Measurements from ENCODE around the gene TAB2.
A peak's percentile ranks its signal among the peaks of the same experiment; 100 is the strongest.

Gene TAB2

DNA sequence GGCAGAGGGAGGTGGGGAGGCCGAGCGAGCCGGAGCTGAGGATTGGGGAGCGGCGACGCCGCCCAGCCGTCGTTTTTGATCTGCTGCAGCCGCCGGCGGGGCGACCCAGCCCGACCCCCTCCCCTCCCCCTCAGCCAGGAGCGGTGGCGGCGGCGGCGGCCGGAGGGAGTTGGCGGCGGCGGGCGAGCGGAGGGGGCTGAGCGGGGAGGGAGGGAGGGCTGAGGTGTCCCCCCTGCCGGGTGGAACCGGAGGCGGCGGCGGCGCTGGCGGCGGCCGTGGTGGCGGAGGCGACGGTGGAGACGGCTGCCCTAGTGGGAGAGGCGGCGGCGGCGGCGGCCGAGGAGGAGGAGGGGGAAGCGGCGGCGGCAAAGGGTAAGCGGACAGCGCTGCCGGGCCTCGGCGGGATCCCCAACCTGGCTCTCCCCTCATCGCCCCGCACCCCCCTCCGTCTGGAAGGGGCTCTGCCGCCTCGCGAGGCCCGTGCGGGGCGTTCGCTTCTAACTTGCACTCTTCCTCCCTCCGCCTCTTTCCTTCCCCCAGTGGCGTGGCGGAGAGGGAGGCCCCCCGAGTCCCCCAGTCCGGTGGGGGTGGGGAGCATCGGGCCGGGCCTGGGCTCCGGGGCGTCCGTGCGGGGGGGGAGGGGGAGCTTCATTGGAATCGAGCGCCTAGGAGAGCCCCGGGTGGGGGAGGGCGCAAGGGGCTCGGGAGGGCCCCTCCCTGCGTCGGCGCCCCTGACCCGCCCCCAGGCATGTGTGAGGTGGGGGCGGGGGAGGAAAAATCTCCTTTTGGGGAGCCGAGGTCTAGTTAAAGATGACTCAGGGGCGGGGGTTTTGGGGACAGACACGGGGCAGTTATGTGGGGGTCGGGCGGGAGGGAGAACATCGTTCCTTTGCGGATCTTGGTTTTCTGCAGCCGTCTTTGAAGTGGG lies at the start of gene TAB2:
TAB2 (plus strand) TSS at position 69 of the 928 bp plus-strand sequence. CDS start 52,286 bp downstream, outside the sequence.
- DNase-seq: peak; percentile 72

DNA sequence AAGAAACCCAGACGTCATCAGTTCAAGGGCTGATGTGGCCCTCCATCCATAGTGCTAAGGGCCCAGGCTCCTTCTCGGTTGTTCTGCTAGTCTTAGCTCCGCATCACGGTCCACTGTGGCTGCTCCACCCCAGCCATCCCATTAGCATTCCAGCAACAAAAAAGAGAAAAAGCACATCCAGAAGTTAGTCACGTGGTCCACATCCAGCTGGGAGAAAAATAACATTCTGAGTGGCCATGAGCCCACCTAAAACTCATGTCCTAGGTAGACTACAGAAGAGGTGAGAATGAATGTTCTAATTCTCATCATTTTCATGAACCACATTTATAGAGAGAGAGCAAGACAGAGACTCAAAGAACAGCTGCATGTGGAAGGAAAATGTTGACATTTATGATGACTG lies 49.4 kb upstream of the TAB2 start:
- no peak for DNase-seq

GRCh38 chr6:149268768-149269167 lies 48.7 kb upstream of the TAB2 start:
- no peak for DNase-seq

GRCh38 chr6:149270616-149271015 lies 46.9 kb upstream of the TAB2 start:
- DNase-seq: no peak

GRCh38 chr6:149271348-149272340 lies 45.9 kb upstream of the TAB2 start:
- DNase-seq: peak; percentile 70

GRCh38 chr6:149273318-149273717 lies 44.2 kb upstream of the TAB2 start:
- DNase-seq: peak; percentile 21

GRCh38 chr6:149275621-149276020 lies 41.9 kb upstream of the TAB2 start:
- no peak for DNase-seq

DNA sequence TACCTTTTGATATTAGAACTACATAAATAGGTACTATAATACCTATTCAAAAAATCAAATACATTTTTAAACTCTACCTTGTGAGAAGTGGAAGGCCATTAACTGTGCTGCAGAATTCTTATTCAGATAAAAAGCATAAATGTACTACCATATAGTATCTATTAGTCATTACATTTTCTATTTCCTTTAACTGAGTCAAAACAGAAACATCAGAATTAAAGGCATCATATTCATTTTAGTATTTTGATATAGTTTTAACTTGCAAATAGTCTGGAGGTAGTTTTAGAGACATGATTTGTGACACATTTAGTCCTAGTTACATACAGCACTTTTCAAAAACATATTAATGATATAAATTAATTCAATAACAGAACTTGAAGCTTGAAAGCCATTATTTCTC lies 39.9 kb upstream of the TAB2 start:
- no peak for DNase-seq

DNA sequence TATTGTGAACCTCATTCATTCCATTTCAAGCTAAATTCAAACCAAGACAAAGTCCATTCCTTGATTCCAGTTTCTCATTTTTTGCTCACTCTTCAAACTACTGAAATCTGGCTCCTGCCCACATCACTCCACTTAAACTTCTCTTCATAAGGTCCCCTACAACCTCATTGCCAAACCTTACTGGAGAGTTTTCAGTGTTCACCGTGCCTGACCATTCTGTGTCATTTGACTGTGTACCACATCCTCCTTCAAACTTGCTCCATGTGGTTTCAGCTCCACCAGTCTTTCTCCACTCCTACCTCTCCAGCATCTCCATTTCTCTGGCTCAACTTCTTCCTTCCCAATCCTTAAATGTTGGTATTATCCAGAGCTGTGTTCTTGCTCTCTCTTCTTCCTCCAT lies 38.5 kb upstream of the TAB2 start:
- no peak for DNase-seq

DNA sequence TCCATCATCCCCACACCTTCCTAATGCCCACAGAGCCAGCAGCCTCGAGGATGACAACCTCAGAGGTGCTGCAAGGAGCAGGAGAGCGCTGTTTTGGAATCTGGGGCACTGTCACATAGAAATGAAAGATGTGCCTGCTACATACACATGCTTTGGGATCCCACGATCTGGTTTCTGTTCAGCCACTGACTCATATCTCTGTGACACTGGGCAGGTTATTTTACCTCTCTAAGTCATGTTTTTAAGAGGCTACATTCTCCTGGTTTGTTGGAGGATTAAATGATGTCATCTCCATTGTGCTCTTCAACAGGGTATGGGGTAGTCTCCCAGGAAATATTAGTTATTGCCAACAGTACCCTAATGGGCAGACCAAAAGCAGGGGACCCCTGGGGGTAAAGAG lies 32.6 kb upstream of the TAB2 start:
- DNase-seq: no peak

- no peak for DNase-seq
Measured at GRCh38 chr6:149285626-149286025, 31.9 kb upstream of the TAB2 start.

GRCh38 chr6:149286905-149287304 lies 30.6 kb upstream of the TAB2 start:
- no peak for DNase-seq

DNA sequence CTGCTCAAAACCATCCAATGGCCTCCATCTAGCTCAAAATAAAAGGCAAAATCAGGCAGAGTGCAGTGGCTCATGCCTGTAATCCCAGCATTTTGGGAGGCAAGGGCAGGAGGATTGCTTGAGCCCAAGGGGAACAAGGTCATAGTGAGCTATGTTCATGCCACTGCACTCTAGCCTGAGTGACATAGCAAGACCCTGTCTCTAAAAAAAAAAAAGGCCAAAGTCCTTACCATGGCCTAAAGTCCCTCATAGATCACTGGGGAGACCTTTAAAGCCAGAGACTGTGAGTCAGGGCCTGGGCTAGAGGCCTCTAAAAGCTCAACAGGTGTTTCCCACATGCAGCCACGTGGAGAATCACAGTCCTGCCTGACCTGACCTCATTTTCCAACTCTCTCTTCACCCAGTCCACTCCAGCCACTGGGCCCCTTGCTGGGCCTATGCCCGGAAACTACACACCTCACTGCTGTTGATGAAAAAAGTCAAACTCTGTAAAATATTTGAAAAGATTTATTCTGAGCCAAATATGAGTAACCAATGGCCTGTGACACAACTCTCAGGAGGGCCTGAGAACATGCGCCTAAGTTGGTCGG lies 28.2 kb upstream of the TAB2 start:
- DNase-seq: no peak

- DNase-seq: no peak
Measured at GRCh38 chr6:149289966-149290365, 27.5 kb upstream of the TAB2 start.

GRCh38 chr6:149293244-149293643 lies 24.3 kb upstream of the TAB2 start:
- DNase-seq: no peak

GRCh38 chr6:149300563-149300962 lies 16.9 kb upstream of the TAB2 start:
- no peak for DNase-seq

DNA sequence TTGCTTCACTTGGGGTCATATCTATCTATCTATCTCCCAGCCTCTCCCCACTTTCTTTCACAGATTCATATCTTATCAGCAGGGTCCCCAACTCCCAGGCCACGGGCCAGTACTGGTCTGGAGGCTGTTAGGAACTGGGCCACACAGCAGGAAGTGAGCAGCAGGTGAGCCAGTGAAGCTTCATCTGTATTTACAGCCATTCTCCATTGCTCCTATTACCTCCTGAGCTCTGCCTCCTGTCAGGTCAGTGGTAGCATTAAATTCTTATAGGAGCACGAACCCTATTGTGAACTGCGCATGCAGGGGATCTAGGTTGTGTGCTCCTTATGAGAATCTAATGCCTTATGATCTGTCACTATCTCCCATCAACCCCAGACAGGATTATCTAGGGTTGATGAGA lies 14.8 kb upstream of the TAB2 start:
- DNase-seq: no peak

GRCh38 chr6:149303468-149303867 lies 14.0 kb upstream of the TAB2 start:
- DNase-seq: no peak

DNA sequence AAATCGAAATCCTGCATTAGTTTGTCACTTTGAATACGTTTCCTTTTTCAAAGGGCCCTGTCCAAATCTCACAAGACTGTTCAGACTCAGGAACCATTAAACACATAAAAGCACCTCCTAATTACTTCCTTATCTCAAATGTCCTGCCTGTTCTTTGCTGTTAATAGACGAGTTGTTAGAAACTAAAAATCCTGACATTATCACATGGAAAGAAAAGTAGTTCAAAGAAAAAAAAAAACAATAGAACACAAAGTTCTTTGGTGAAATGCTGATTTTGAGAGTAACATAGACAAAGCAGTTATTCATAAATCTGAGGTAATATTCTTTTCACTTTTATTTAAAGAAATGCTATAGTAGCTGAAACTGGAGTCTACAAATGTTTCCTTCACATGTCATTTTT lies 12.1 kb upstream of the TAB2 start:
- no peak for DNase-seq

GRCh38 chr6:149306967-149307366 lies 10.5 kb upstream of the TAB2 start:
- DNase-seq: no peak

GRCh38 chr6:149311293-149311692 lies 6.2 kb upstream of the TAB2 start:
- no peak for DNase-seq

- DNase-seq: no peak
Measured at GRCh38 chr6:149311766-149312165, 5.7 kb upstream of the TAB2 start.

GRCh38 chr6:149313070-149313469 lies 4.4 kb upstream of the TAB2 start:
- no peak for DNase-seq
